GM20431 (cell line): ENCODE data around the gene CCDC197.

Source experiments
- in situ Hi-C: fragments of 300-500 bp; cut with MseI, MboI; formaldehyde crosslinking; loops from one replicate; pipeline ENCODE4 v1.15.0; 2020; ENCODE audit warnings: low sequenced_read_pairs; ENCODE audit not compliant: unreplicated experiment

Gene CCDC197

DNA sequence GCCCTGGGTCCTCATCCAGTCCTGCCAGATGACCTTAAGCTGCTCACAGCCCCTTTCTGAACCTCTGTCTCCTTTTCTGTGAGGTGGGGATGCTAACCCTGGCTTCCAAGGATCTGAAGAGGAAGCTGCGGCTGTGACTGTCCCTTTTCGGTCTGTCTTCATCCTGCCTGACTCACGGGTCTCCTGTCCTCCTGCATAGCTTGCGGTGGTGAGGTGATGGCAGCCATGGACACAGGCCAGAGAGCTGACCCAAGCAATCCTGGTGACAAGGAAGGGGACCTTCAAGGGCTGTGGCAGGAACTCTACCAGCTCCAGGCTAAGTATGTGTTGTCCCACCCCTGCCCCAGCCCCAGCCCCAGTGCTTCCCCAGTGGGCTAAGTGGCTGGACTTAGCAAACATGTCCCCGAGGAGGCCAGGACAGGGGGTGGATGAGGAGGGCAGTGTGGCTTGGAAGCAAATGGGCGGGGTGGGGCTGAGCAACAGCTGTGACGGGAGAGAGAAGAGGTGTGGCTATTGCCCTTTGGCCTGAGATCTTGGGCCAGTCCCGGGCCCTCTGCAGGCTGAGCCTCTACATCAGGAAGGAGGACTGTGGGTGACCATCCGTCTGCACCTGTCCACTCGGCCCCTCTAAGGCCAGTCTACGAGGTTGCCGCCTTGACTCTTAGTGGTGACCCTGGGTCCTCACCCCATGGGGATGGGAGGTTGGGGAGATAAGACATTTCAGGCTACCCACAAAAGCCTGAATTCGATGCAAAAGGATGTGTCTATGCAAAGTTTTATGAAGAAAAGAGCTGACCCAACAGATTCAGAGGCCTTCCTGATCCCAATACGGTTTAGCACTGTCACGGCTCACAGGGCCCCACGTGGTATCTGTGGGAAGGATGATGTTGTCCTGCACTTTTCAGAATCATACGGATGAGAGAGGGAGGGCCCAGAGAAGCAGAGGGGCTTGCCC, 1.1 kb downstream of the CCDC197 start:
- in situ Hi-C loops, result no loop called here

DNA sequence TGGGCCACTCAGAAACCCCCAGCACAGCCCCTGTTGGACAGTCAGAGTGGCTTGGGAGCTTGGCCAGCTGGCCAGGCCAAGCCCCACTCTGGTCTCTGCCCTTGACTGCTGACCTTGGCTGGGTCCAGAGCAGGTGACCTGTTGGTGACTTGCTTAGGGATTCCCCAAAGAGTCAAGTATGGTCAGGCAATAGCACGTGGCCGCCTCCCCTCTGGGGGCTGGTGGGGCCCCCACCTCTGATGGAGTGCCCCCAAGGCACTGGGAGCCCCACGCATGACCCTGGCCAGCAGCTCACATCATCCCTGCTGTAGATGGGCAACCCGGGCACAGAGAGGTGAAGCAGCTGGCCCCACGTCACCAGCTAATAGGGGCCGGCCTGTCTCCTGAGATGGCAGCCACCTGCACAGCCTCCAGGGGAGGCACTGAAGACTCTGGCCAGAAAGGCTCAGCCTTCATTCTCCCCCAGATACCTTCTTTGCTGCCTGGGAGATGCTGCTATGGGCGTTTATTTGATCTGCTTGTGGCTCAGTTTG, 1.8 kb downstream of the CCDC197 start:
- in situ Hi-C loops, result no loop called here

DNA sequence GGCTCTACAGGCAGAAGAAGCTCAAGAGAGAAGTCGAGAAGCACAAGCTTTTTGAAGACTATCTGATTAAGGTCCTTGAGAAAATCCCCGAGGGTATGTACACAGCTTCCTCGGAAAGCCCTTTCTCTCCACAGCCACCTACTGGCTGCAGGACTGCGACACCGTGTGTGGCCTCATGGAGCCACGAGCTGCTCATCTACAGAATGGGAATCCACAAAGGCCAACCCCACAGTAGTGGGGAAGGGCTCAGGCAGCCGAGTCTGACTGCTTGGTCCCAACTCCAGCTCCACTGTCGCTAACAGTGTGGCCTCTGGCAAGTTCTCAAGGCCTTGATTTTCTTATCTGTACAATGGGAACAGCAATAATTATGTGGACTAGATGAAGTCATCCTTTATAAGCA, 2.5 kb downstream of the CCDC197 start:
- in situ Hi-C loops, result no loop called here

DNA sequence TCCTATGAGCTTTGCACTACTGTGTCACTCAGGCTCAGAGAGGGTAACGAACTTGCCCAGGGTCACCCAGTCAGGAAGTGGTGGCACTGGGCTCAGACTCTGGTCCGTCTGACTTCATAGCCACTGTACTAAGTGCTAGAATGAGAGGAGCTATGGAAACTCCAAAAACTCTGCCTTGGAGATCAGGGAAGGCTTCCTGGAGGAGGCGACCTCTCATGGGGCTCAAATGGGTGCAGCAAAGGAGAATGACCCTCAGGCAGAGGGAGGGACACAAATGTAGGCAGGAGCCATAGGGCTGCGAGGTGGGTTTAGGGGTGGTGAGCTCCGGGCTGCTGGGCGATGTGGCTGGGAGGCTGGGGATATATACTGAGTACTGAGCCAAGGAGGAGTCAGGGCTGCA, 3.2 kb downstream of the CCDC197 start:
- in situ Hi-C loops, result loop anchor here (5.0 kb wide), 1 partner anchor 63 kb away; no protein-coding TSS in a partner anchor

DNA sequence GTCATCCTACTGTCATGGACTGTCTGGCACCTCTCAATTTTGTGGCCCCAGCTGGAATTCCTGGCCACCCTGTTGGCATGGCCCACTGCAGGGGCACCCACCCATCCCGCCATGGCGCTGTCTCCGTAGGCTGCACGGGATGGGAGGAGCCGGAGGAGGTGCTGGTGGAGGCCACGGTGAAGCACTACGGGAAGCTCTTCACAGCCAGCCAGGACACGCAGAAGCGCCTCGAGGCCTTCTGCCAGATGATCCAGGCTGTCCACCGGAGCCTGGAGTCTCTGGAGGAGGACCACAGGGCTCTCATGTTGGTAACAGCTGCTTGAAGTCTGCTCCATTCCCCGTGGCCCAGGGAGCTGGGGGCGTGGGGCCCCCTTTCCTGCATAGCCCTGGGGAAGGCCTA, 3.9 kb downstream of the CCDC197 start:
- in situ Hi-C loops, result loop anchor here (5.0 kb wide), 1 partner anchor 64 kb away; no protein-coding TSS in a partner anchor

DNA sequence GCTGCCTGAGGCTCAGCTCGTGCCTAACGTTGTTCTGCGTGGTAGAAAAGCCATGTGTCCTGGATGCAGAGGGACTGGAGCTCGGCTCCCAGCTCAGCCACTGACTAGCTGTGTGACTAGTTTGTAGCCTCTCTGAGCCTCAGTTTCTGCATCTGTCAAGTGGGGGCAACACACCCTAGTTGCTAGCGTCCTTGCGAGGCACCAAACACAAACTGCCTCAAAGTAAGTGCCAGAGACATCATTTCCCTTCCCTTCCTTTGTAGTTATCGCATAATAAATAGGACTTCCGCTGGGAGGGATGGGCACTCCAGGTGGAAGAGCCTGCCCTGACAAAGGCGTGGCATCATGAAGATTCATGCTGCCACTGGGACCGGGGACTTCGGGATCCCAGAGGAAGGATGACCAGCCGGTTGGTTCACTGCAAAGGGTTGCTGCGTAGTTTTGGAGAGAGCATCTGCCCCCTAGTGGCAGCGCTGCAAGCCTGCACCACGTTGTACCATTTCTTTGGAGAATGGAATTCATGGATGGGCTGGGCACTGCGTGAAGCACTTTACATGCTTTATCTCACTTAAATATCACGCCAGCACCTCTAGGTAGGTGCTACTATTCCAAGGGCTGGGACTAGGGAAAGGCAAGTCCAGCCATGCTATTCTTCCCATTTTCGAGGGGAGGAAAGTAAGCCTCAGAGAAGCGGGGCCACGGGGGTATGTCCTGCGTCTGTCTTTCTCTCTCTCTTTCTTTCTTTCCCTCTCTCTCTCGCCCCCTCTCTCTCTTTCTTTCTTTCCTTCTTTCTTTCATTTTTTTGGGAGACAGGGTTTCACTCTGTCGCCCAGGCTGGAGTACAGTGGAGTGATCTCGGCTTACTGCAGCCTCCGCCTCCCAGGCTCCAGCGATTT, 4.6 kb downstream of the CCDC197 start:
- in situ Hi-C loops, result loop anchor here (5.0 kb wide), 1 partner anchor 64 kb away; no protein-coding TSS in a partner anchor

DNA sequence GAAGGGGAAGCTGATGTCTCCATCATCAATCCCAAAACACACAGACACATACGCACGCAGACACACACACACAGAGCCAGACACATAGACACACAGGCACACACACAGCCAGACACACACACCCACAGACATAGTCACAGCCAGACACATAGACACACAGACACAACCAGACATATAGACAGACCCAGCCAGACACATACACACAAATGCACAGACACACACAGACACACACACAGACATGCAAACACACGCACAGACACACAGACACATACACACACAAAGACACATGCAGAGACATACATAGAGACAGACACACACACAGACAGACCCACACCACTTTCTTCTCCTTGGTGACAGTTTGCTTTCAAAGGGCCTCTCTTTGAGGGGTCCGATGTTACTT, 6.3 kb downstream of the CCDC197 start:
- in situ Hi-C loops, result loop anchor here (5.0 kb wide), 1 partner anchor 66 kb away; no protein-coding TSS in a partner anchor

DNA sequence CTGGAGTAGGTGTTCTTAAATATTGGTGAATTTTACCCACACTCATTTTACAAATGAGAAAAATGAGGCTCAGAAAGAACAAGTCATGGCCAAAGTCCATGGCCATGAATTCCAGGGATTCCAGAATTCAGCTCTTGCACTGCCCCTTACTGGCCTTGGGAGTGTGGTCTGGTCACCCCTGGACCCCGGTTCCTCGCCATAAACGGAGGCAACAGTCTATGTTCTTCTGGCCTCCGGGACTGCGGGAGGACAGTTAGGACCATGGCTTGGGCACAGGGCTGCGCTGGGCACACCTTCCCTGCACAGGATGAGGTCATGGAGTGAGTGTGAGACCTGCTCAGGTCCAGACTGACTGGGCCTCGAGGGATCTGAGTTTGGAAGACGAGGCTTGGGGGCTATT, 6.9 kb downstream of the CCDC197 start:
- in situ Hi-C loops, result loop anchor here (5.0 kb wide), 1 partner anchor 67 kb away; no protein-coding TSS in a partner anchor

DNA sequence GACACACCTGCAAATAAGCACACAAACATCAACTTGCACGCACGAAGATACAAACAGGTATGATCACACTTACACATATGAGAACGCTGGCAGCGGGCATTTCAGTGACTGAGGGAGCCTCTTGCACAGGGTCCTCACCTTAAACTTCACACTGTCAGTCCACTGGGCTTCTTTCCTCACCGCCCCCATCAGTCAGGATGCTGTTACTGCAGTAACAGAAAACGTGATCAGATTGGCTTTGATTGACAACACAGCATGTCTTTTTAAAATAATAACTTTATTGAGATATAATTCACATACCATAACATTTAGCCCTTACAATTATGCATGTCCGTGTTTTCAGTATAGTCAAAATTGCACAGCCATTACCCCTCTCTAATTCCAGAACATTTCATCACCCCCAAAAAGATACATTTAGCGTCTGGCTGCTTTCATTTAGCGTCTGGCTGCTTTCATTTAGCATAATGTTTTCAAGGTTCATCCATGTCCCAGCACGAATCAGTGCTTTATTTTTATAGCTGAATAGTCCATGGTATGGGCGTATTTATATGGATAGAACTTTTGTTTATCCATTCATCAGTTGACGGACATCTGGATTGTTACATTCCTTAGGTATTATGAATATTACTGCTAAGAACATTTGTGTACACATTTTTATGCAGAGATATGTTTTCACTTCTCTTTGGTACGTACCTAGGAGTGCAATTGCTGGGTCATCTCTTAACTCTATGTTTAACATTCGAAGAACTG, 8.4 kb downstream of the CCDC197 start:
- in situ Hi-C loops, result no loop called here

DNA sequence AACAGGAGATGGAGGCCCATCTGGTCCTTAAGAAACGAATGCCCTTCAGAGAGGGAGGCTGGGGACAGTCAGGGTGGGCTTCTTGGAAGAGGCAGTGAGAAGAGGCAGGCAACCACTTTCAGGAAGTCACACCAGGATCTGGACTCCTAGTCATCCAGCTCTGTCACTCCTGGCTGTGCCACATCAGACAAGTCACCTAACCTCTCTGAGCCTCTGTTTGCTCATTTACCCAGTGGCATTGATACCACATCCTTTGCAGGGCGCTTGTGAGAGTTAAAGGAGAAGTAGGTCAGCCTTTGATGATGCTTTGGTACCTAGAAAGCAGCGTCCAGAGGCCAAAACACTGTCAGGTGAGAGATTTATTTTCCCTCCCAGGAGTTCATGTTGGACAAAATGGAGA, 11.1 kb downstream of the CCDC197 start:
- in situ Hi-C loops, result no loop called here

DNA sequence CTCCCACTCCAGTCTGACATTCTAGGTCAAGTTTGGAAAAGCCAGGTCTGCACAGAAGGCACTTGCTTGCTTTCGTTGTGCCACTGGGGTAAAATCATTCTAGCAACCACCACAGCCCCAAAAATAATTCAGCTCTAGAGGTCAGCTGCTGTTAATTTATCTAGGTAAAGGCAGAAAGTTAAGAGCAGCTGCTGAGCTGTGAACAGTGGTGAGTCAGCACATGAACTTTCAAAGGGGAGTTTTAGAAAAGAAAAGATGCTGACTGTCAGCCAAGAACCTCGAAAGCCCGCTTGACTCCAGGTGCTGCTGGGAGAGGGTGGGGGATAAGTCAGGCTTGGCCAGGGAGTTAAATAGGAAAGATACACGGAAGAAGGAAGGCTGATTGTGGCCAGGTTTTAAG, 12.7 kb downstream of the CCDC197 start:
- in situ Hi-C loops, result no loop called here

DNA sequence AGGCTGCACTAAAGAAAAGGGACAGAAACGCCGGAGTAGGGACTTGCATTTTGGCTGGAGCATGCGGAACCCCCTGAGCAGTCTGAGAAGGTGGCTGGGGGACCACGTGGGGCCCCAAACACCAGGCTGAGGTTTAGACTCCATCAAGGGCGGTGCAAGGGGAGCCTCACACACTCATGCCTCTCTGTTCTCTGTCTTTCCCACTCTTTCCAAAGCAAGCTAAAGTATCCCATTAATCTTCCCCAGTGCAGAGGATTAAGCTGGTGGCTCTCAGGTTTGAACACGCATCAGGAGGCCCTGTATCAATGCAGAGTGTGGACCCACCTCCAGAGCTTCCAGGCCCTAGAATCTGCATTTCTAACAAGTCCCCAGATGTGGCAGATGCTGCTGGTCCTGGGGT, 13.5 kb downstream of the CCDC197 start:
- in situ Hi-C loops, result no loop called here

DNA sequence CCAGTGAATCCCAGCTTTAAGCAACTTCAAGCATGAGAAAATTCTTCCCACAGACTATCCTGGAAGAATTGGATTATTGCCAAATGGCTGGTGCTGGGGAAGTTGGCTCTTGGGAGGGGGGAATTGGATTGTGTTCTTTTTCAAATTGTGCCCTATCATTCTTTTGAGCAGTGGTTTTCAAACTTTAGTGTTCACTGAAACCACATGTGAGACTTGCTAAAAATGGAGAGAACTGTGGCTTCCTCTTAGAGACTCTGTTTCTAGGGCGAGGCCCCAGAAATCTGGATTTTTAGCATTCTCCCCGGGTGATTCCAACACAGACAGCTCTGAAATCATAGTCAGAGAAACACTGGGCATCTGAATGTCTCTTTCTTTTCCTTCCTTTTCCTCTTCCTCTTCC, 14.7 kb downstream of the CCDC197 start:
- in situ Hi-C loops, result no loop called here

DNA sequence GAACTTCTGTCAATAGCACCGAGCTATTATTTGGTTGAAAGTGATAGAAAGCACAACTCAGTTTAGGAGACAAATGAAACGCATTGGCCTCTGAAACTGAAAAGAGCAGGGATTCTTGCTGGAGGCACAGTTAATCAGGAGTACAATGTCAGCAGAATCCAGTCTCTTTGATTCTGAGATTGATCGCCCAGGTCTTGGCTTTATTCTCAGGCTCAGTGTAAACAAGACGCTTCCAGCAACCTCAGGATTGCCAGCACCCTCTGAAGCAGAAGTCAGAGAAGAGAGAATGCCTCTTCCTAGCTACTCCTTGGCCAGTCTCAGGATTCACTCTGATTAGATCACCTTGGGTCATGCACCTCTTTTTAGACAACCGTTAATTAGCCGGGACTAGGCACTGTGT, 17.3 kb downstream of the CCDC197 start:
- in situ Hi-C loops, result no loop called here

DNA sequence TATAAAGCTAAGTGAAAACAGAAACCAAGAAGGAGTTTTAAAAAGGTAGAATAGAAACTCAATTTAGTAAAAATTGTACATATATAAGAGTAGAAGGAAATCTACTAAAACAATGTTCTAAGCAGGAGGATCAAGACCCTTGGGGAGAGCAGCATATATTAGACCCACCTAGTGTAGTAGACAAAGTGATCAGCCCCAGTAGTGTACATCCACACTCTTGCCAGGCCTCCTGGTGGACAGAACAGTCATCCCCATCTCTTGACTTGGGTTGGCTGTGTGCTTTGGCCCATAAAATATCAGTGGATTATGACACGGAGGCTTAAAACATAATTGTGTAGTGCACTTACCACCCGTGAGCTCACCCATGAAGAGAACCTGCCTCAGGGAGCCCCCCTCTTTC, 18.1 kb downstream of the CCDC197 start:
- in situ Hi-C loops, result no loop called here

DNA sequence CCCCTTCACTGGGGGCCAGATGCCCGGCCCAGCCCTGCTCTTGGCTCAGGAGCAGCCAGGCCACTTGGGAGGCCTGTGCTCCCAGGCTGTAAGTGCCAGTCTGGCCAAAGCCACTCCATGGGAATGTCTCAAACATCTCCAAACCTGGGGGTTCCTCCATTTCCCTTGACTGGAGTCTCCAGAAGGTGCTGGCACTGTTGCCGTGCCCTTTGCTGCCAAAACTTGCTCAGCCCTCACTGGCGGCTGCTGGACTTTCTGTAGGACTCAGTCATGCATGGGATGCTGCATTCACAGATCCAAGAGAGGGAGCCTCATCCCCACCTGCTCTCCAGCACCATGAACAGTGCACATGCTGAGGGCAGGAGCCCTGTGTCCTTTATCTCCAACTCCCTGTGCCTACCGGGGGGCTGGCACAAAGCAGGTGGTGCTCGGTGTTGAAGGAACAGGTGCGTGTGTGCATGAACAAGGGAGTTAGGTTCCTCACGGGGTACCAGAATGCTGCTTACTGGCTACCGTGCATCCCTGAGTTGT, 19.4 kb downstream of the CCDC197 start:
- in situ Hi-C loops, result no loop called here

DNA sequence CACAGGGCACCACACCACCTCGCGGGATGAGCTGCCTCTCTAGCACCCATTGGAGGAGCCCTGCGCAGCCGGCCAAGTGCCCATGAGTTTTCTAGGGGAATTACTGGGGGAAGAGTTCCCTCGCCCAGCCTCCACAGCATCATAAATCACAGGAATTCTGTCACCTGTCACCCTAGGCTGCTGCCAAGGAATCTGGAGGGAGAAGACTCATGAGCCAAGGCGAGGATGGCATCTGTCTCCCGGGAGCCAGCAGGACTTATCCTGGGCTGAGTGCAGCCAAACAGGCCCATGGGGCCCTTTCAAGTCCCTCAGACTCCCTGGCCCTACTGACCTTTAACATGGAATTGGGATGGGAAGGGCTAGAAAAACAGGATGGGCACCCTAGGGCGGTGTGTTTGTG, 21.2 kb downstream of the CCDC197 start:
- in situ Hi-C loops, result no loop called here

DNA sequence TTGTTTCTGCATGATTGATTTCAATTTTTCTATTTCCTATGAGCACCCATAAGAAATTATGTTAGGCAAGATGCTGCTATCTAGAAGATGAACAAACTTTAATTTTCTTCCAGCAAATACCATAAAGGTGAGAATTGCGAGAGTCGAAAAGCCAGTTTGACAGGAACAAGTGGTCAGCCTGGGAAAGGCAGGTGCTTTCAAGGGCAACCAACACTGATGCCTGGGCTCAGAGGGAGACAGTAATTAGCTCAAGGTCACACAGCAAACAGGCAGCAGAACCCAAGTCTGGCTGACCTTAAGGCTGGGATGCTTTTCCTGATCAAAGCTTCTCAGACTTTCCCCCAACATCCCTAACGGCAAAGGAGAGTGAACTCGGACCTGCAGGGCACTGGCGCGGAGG, 22.2 kb downstream of the CCDC197 start:
- in situ Hi-C loops, result no loop called here

DNA sequence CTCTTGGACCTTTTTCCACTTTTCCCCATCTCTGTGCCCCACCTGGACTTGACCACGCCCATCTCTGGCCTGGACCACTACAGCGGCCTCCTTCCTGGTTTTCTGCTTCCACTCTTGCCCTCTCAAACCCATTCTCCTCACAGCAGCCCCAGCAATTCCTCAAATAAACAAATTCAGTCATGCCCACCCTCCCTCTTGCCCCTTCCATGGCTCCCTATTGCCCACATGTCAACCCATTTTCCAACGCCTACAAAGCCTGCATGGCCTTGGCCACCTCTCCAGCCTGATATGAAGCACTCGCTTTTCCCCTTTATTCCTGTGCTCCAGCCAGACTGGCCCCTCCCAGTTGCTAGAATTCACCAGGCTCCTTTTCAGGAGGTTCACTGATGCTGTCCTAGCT, 23.2 kb downstream of the CCDC197 start:
- in situ Hi-C loops, result no loop called here

DNA sequence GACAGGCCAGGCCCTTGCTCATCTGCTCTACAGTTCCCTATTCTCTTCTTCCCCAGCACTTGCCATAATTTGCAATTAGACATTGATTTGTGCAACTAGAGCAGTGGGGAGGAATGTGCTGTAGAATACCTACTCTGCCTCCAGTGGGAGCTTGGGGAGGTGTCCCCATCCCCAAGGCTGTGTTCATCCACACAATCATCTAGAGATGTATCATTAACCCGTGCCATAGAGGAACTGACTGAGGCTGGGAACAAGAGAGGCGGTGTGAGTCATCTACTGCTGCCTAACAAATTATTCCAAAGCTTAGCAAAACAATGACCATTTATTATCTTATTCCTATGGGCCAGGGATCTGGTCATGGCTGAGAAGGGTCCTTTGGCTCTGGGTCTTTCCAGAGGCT, 23.9 kb downstream of the CCDC197 start:
- in situ Hi-C loops, result no loop called here
